HG02763 (cell line): ENCODE measurements around the gene SLC29A1.
"Not testable (repeated sequence)": the region's sequence is repeated elsewhere in the genome, so short reads cannot be mapped to it uniquely, and the experiment has no call there.

Experiments used
- ATAC-seq: cut with Tn5 transposase; IDR thresholded peaks from one replicate; pipeline ENCODE4 v1.9.1; 2021; ENCODE audit warnings: mild to moderate bottlenecking, moderate library complexity; ENCODE audit not compliant: unreplicated experiment

SLC29A1 gene

GRCh38 chr6:44221291-44221960, 2.0 kb upstream of the SLC29A1 start:
- ATAC-seq, result peak; percentile 35

GRCh38 chr6:44221961-44222335, 1.4 kb upstream of the SLC29A1 start:
- ATAC-seq, result no peak

- ATAC-seq, result no peak
Observed at GRCh38 chr6:44222486-44223318, 693 bp upstream of the SLC29A1 start.

GRCh38 chr6:44224029-44224964, 902 bp downstream of the SLC29A1 start:
- no peak for ATAC-seq

GRCh38 chr6:44224965-44225305, 1.5 kb downstream of the SLC29A1 start:
- no peak for ATAC-seq

GRCh38 chr6:44225579-44226325, 2.4 kb downstream of the SLC29A1 start:
- ATAC-seq, result no peak

- no peak for ATAC-seq
Observed at GRCh38 chr6:44226368-44227147, 3.2 kb downstream of the SLC29A1 start.

- no peak for ATAC-seq
Observed at GRCh38 chr6:44227148-44227793, 3.9 kb downstream of the SLC29A1 start.

GRCh38 chr6:44228031-44228430, 4.6 kb downstream of the SLC29A1 start:
- no peak for ATAC-seq

GRCh38 chr6:44228433-44228832, 5.0 kb downstream of the SLC29A1 start:
- no peak for ATAC-seq

GRCh38 chr6:44228836-44229235, 5.4 kb downstream of the SLC29A1 start:
- no peak for ATAC-seq

- no peak for ATAC-seq
Observed at GRCh38 chr6:44229376-44230033, 6.1 kb downstream of the SLC29A1 start.

GRCh38 chr6:44230034-44230675, 6.8 kb downstream of the SLC29A1 start:
- no peak for ATAC-seq

GRCh38 chr6:44231426-44231825, 8.0 kb downstream of the SLC29A1 start:
- not testable (repeated sequence) for ATAC-seq

- ATAC-seq, result no peak
Observed at GRCh38 chr6:44232676-44233566, 9.5 kb downstream of the SLC29A1 start.

- ATAC-seq, result no peak
Observed at GRCh38 chr6:44233567-44234100, 10.2 kb downstream of the SLC29A1 start.
